Raji (cell line): ENCODE results near the gene PREPL.

Experiments
- POLR2A ChIP-seq: IDR thresholded peaks from 2 replicates; pipeline ENCODE4 v1.6.1; 2011; ENCODE audit warnings: low read depth, low read length, control low read depth; ENCODE audit not compliant: insufficient read depth

The PREPL gene

GRCh38 chr2:44321360-44321759, 39.9 kb downstream of the PREPL start:
- TF ChIP-seq POLR2A, result no peak

DNA sequence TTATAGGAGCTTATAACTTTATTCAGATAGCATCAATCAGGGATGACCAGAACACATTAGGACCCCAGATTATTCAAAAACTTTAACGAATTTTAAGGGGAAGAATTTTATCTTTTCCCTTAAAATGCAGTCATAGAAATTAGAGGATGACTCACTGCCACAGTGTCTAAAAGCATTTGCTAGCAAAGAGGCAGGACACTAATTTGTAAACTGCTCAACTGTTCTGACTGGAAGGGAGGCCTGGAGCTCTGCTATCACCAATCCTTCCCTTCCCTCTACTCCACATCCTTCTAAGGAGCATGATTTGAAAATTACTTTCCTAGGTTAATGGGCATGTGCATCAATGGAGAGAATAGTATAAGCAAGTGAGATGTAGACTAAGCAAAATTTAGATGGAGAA, 40.5 kb downstream of the PREPL start:
- TF ChIP-seq POLR2A, result no peak

DNA sequence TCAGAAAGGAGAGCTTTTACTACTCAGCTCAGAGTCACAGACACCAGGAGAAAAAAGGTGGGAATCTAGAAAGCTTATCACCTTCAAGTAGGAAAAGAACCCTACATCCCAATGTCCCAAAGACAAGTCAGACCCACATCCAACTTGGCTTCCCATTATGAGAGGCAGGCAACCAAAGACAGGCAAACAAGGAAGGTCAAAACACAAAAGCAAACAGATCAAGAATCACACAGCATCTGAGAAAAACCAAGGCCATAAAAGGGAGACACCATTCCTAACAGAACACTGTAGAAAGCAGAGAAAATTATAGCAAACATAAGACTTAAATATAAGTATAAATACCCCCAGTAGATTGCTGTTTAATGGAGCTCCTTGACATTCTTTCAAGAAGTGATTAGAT, 45.3 kb downstream of the PREPL start:
- no peak for TF ChIP-seq POLR2A

- TF ChIP-seq POLR2A, result no peak
Observed at GRCh38 chr2:44314362-44314761, 46.9 kb downstream of the PREPL start.

DNA sequence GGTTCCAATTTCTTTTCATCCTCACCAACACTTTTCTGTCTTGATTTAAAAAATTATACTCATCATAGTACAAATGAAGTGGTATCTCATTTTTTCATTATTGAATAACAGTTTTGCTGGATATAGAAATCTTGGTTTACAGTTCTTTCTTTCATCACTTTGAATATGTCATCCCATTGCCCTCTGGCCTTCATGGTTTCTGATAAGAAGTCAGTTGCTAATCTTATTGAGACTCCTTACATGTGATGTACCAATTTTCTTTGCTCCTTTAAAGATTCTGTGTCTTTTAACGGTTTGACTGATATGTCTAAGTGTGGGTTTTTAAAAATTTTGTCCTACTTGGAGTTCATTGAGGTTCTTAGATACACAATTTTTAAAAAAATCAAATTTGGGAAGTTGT, 51.0 kb downstream of the PREPL start:
- no peak for TF ChIP-seq POLR2A

DNA sequence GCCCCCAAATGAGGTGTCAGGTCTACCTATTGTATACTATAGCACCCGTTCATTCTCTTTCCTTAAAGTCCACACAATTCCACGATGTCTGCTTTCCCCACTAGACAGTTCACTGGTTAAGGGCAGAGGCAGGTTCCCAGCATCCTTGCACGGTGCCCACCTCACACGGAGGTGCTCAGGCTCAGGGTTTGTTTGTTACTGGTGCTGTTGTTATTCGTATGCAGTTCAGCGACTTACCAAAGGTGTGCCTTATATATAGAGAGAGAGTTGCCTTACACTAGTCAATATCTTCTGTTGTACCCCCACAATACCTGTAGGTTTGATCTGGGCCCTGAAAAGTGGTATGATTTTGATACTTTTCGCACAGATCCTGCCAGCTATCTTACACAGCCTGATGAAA, 55.4 kb downstream of the PREPL start:
- TF ChIP-seq POLR2A, result no peak

GRCh38 chr2:44304258-44304657, 57.0 kb downstream of the PREPL start:
- TF ChIP-seq POLR2A, result no peak

GRCh38 chr2:44301111-44301510, 60.2 kb downstream of the PREPL start:
- TF ChIP-seq POLR2A, result no peak

DNA sequence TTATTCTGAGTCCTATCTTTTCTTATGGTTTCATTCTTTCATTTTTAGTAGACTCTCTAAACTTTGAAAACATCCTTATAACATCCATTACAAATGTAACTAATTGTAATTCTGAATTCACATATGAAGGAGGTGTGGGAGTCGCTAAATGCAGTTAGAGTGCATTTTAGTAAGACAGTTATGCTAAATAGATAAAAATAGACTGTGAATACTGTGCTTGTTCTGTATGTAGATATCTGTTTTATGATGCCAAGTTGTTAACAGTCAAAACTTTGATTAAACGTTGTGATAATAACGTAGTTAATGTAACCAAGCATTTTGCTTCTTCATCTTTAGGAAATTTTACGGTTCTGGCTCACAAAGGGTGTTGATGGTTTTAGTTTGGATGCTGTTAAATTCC, 61.7 kb downstream of the PREPL start:
- TF ChIP-seq POLR2A, result no peak

GRCh38 chr2:44297431-44297830, 63.9 kb downstream of the PREPL start:
- TF ChIP-seq POLR2A, result no peak

DNA sequence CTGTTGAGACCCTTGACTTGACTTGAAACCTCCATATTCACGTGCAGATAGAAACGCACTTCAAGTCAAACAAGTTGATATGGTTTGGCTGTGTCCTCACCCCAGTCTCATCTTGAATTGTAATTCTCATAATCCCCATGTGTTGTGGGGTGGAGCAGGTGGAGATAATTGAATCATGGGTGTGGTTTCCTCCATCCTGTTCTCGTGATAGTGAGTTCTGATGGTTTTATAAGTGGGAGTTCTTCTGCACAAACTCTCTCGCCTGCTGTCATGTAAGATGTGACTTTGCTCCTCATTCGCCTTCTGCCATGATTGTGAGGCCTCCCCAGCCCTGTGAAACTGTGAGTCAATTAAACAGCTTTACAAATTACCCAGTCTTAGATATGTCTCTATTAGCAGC, 64.6 kb downstream of the PREPL start:
- no peak for TF ChIP-seq POLR2A

DNA sequence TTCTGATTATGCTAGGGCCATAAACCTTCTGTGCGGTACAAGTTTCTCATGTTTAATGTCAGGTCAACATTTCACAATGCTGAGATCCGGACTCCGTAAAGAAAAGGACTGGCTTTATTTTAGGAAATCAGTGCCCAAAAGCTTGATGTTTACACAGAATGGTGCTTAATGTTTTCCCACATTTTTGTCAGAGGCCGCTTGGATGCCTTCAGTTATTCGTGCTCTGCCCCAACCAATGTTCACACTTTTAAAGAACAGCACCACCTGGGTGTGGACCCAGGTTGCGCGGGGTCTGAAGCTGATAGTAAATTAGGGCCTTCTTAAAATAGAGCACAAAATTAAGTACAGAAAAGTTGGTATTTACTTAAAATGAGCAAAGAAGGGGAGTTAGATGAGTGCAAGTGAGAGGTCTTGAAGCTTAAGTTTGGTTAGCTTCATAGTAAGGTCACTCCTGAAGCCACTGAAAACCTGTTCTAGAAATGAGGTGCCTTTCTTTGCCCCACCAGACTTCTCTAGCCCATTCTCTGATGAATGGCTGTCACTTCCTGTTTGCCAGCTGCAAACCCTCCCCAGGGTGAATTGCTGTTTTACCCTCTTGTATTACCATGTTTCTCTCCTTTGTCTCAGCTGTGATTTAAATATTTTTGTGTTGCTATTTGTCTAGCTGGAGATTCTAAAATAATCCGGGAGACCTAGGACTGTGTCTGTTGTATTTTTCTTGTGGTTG, 65.5 kb downstream of the PREPL start:
- no peak for TF ChIP-seq POLR2A

DNA sequence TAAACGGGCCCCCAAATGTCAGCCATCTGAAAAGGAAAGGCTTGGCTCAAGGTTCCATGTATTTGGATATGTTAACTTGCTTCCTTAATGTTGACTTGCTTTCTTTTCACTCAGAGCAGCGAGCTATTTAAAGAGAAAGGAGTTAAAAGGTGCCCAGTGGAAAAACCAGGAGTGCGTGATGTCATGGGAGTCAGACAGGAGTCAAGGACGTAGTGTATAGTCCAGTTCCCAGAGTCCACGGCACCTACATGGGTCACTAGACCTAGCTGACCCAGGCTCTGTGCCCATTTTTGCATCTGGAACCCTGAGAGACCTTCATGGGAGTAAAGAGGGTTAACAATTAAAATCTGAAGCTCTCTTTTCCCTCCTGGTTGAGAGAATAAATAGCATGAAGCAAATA, 66.2 kb downstream of the PREPL start:
- no peak for TF ChIP-seq POLR2A

GRCh38 chr2:44291281-44292248, 69.7 kb downstream of the PREPL start:
- no peak for TF ChIP-seq POLR2A

DNA sequence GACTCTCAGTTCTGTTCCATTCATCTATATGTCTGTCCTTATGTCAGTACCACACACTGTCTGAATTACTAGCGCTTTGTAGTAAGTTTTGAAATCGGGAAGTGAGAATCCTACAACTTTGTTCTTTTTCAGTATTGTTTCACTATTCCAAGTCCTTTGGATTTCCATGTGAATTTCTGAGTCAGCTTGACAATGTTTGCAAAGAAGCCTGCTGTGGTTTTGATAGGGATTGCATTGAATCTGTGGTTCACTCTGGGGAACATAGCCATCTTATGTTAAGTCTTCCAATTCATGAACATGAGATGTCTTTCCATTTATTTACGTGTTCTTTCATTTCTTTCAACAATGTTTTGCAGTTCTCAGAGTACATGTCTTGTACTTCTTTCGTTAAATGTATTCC, 71.0 kb downstream of the PREPL start:
- TF ChIP-seq POLR2A, result no peak
